Neural cell (in vitro differentiated cells): Measurements from ENCODE around the gene GALNT3.

ENCODE experiments used
- CTCF ChIP-seq: fragments of 450-650 bp; IDR thresholded peaks from 2 replicates; pipeline ENCODE4 v1.5.1; 2014; ENCODE audit warnings: antibody characterized with exemption, mild to moderate bottlenecking, moderate library complexity; ENCODE audit not compliant: poor library complexity, severe bottlenecking
- EZH2 ChIP-seq: fragments of 200-600, 300-800 bp; shearing (Covaris generic), sonication (generic); IDR thresholded peaks from 2 replicates; pipeline ENCODE4 v1.6.1; 2014; ENCODE audit warnings: antibody characterized with exemption, low read length, borderline replicate concordance, mild to moderate bottlenecking; ENCODE audit not compliant: insufficient read depth, poor library complexity, severe bottlenecking
- POLR2AphosphoS5 ChIP-seq: IDR thresholded peaks from 2 replicates; pipeline ENCODE4 v1.6.1; 2012
- RAD21 ChIP-seq: fragments of 450-650 bp; conservative IDR thresholded peaks from 2 replicates; pipeline ENCODE4 v1.6.1; 2014; ENCODE audit warnings: antibody characterized with exemption, mild to moderate bottlenecking, moderate library complexity
- REST ChIP-seq: IDR thresholded peaks from 2 replicates; pipeline ENCODE4 v1.6.1; 2012; ENCODE audit warnings: borderline replicate concordance
- SMC3 ChIP-seq: fragments of 450-650 bp; conservative IDR thresholded peaks from 2 replicates; pipeline ENCODE4 v1.6.1; 2014; ENCODE audit warnings: antibody characterized with exemption, mild to moderate bottlenecking, moderate library complexity; ENCODE audit not compliant: poor library complexity
- TAF1 ChIP-seq: IDR thresholded peaks from 2 replicates; pipeline ENCODE4 v1.6.1; 2012; ENCODE audit warnings: low read depth

GRCh38 chr2:165697748-165698443 lies 96.2 kb downstream of the GALNT3 start:
- TF ChIP-seq CTCF, result no peak
- no peak for TF ChIP-seq REST
- TF ChIP-seq POLR2AphosphoS5, result no peak
- TF ChIP-seq EZH2, result no peak
- TF ChIP-seq TAF1, result no peak
- TF ChIP-seq RAD21, result no peak
- TF ChIP-seq SMC3, result no peak
